SK-N-SH (cell line): ENCODE results near the gene SPACA6. TPM values are rescaled to one million over a fixed set of nuclear protein-coding genes. Genes with fewer than 3 reads are reported as not detected.
A peak's percentile ranks its signal among the peaks of the same experiment; 100 is the strongest.

ENCODE experiments used
- CTCF ChIA-PET: fragments of 300-600, 350-600 bp; formaldehyde crosslinking; extraction: SDS; loops from one replicate; lab custom pipeline; 2021; lab: Yijun Ruan, JAX
- POLR2A ChIA-PET: fragments of 350-600 bp; sonication (Branson Sonifier 250); formaldehyde crosslinking; extraction: SDS; loops from one replicate; lab custom pipeline; 2020; ENCODE audit warnings: antibody characterized with exemption, inconsistent platforms; lab: Yijun Ruan, JAX
- DNase-seq: peaks from one replicate; pipeline ENCODE4 v3.0.0; 2012
- H2AFZ ChIP-seq: fragments of 200-600 bp; sonication (generic); 2 replicates; pipeline ENCODE4 v1.8.1; 2016; ENCODE audit warnings: antibody characterized with exemption, mild to moderate bottlenecking, low read depth
- H3F3A ChIP-seq: fragments of 200-600 bp; sonication (generic); replicated peaks from 2 replicates; pipeline ENCODE3; 2016; ENCODE audit warnings: antibody characterized with exemption, mild to moderate bottlenecking; ENCODE audit not compliant: insufficient read depth
- H3K27ac ChIP-seq, 2 experiments: fragments of 200-500 bp in 1 of 2; fragments of 200-600 bp in 1 of 2; sonication (Bioruptor generic) in 1 of 2; sonication (generic), shearing (Covaris generic) in 1 of 2; 2 replicates each; pipeline versions ENCODE4 v1.5.1 to v1.6.1; 2014 to 2016; ENCODE audit warnings: low read depth in 2 of 2, inconsistent platforms in 1 of 2, low read length in 1 of 2, mild to moderate bottlenecking in 1 of 2, mixed read lengths in 1 of 2
- H3K27me3 ChIP-seq: fragments of 200-600 bp; sonication (generic), shearing (Covaris generic); 2 replicates; pipeline ENCODE4 v1.6.1; 2016; ENCODE audit warnings: mixed run types; ENCODE audit not compliant: insufficient read depth
- H3K36me3 ChIP-seq, 2 experiments: fragments of 200-500 bp in 1 of 2; fragments of 200-600 bp in 1 of 2; sonication (Bioruptor generic) in 1 of 2; sonication (generic) in 1 of 2; replicated peaks in 1 of 2; 2 replicates each; pipeline versions ENCODE3 to v1.5.1; 2014 to 2016; ENCODE audit warnings: low read length in 1 of 2, mild to moderate bottlenecking in 1 of 2; ENCODE audit not compliant: insufficient read depth in 2 of 2, control insufficient read depth in 1 of 2
- H3K4me1 ChIP-seq, 2 experiments: fragments of 200-500 bp in 1 of 2; fragments of 200-600 bp in 1 of 2; sonication (Bioruptor generic) in 1 of 2; sonication (generic), shearing (Covaris generic) in 1 of 2; 2 replicates each; pipeline versions ENCODE4 v1.5.1 to v1.6.1; 2014 to 2016; ENCODE audit warnings: low read depth in 1 of 2, low read length in 1 of 2, mixed run types in 1 of 2; ENCODE audit not compliant: insufficient read depth in 2 of 2, control insufficient read depth in 1 of 2
- H3K4me2 ChIP-seq: fragments of 200-600 bp; sonication (generic), shearing (Covaris generic); 2 replicates; pipeline ENCODE4 v1.6.1; 2017; ENCODE audit warnings: mixed run types
- H3K4me3 ChIP-seq, 2 experiments: fragments of 200-500 bp in 1 of 2; fragments of 200-600 bp in 1 of 2; sonication (Bioruptor generic) in 1 of 2; sonication (generic), shearing (Covaris generic) in 1 of 2; 2 replicates each; pipeline versions ENCODE4 v1.5.1 to v1.8.1; 2014 to 2016; ENCODE audit warnings: low read depth in 2 of 2, inconsistent platforms in 1 of 2, low read length in 1 of 2, mild to moderate bottlenecking in 1 of 2, mixed read lengths in 1 of 2, moderate library complexity in 1 of 2
- H3K79me2 ChIP-seq: fragments of 200-600 bp; sonication (generic); 2 replicates; pipeline ENCODE4 v1.8.1; 2017; ENCODE audit warnings: mild to moderate bottlenecking; ENCODE audit not compliant: insufficient read depth
- H3K9ac ChIP-seq: fragments of 200-600 bp; sonication (generic); 2 replicates; pipeline ENCODE4 v1.6.1; 2017; ENCODE audit warnings: mixed run types
- H3K9me2 ChIP-seq: fragments of 200-600 bp; sonication (generic); 2 replicates; pipeline ENCODE4 v1.6.1; 2017; ENCODE audit warnings: mixed run types
- H3K9me3 ChIP-seq: fragments of 200-600 bp; sonication (generic); 2 replicates; pipeline ENCODE4 v1.6.1; 2017; ENCODE audit warnings: mixed run types, mild to moderate bottlenecking, moderate library complexity
- H4K20me1 ChIP-seq: fragments of 200-600 bp; sonication (generic); 2 replicates; pipeline ENCODE4 v1.6.1; 2017; ENCODE audit warnings: mild to moderate bottlenecking, mixed run types; ENCODE audit not compliant: insufficient read depth
- CHD2 ChIP-seq: fragments of 150-350 bp; IDR thresholded peaks from 2 replicates; pipeline ENCODE4 v1.6.1; 2018; ENCODE audit warnings: low read length; ENCODE audit not compliant: partially characterized antibody
- ELF1 ChIP-seq: IDR thresholded peaks from 2 replicates; pipeline ENCODE4 v1.4.0; 2012
- EP300 ChIP-seq, 2 experiments: IDR thresholded peaks; 2 replicates each; pipeline versions ENCODE4 v1.4.0 to v1.6.1; 2012; ENCODE audit warnings: borderline replicate concordance in 1 of 2, low read depth in 1 of 2, low read length in 1 of 2
- FOSL2 ChIP-seq: IDR thresholded peaks from 2 replicates; pipeline ENCODE4 v1.4.0; 2012; ENCODE audit warnings: low read depth, mild to moderate bottlenecking, moderate library complexity, borderline replicate concordance
- GATA2 ChIP-seq: sonication (generic); formaldehyde crosslinking; IDR thresholded peaks from 2 replicates; pipeline ENCODE4 v1.5.0; 2020; ENCODE audit warnings: mild to moderate bottlenecking, missing genetic modification reagents
- IRF3 ChIP-seq: fragments of 150-350 bp; IDR thresholded peaks from 2 replicates; pipeline ENCODE4 v1.6.1; 2016; ENCODE audit warnings: mild to moderate bottlenecking, low read depth, low read length
- JUND ChIP-seq: IDR thresholded peaks from 2 replicates; pipeline ENCODE4 v1.4.0; 2012
- MXI1 ChIP-seq: IDR thresholded peaks from 2 replicates; pipeline ENCODE4 v1.6.1; 2012; ENCODE audit warnings: mild to moderate bottlenecking, low read depth, low read length, improper control_type of control experiment
- NRF1 ChIP-seq: IDR thresholded peaks from 2 replicates; pipeline ENCODE4 v1.6.1; 2012; ENCODE audit warnings: low read depth, mild to moderate bottlenecking, low read length
- POLR2AphosphoS5 ChIP-seq: IDR thresholded peaks from 2 replicates; pipeline ENCODE4 v1.6.1; 2012; ENCODE audit warnings: low read depth, low read length
- SMC3 ChIP-seq: IDR thresholded peaks from 2 replicates; pipeline ENCODE4 v1.6.1; 2012; ENCODE audit warnings: low read depth, low read length, improper control_type of control experiment
- TAF1 ChIP-seq: IDR thresholded peaks from 2 replicates; pipeline ENCODE4 v1.6.1; 2012; ENCODE audit warnings: low read depth, mild to moderate bottlenecking, low read length, moderate library complexity, borderline replicate concordance
- TCF12 ChIP-seq: IDR thresholded peaks from 2 replicates; pipeline ENCODE4 v1.4.0; 2012
- YY1 ChIP-seq: IDR thresholded peaks from 2 replicates; pipeline ENCODE4 v1.4.0; 2012; ENCODE audit warnings: low read depth, mild to moderate bottlenecking
- WGBS: methylation state at CpG from one replicate; pipeline ENCODE4 v1.1.6; 2017; ENCODE audit warnings: low lambda C conversion rate; 5-methylcytosine and 5-hydroxymethylcytosine counted together
- polyA plus RNA-seq, 3 experiments: library from polyadenylated mRNA; depleted of rRNA; stranded (reverse); fragments of >200 nt; gene quantifications; 2 replicates each; pipeline ENCODE4 v1.2.3, GENCODE V29; 2012
- TF ChIP-seq, protein P1 (sequence below): IDR thresholded peaks from 2 replicates; pipeline ENCODE4; 2012
- TF ChIP-seq, protein P2 (sequence below): fragments of 150-350 bp; IDR thresholded peaks from 2 replicates; pipeline ENCODE4 v1.6.1; 2017; ENCODE audit warnings: antibody characterized with exemption, low read length, low read depth, borderline replicate concordance

SPACA6 gene
- polyA plus RNA-seq, 1 of the 3 experiments (the other 2 are of a cell fraction), result 15.8 TPM

- TF ChIP-seq YY1, result no peak
- TF ChIP-seq JUND, result no peak
- TF ChIP-seq, all 33 proteins: peak for 0
Observed at GRCh38 chr19:51750400-51751094, 57.4 kb downstream of the SPACA6 start (continued).

GRCh38 chr19:51751655-51752054, 58.5 kb downstream of the SPACA6 start, which contains the start of gene FPR1:
Gene FPR1, minus strand, starts transcription at chr19:51751878. Its CDS starts 4,884 bp downstream, at chr19:51746994.
- no peak for DNase-seq
- 0% methylated on average over 2 of the region's 2 CpGs for WGBS
- Histone ChIP-seq H3K9me3 (no peaks in the 10 kb centered on the region), H3F3A (no peaks in the 10 kb centered on the region), H3K4me3 (no peak within 1 kb of the TSS), H3K4me2 (no peak within 1 kb of the TSS), H3K9ac (no peak within 1 kb of the TSS), H3K9me2 (no peaks in the 10 kb centered on the region), H2AFZ (peak within 1 kb of the TSS; percentile 36; the same call in 1 of the 2 replicates), H3K4me1 (no peaks in the 10 kb centered on the region), H3K79me2 (no peaks in the 10 kb centered on the region), H3K36me3 (no peaks in the 10 kb centered on the region), H3K27me3 (peaks cover 50% of the 10 kb centered on the region; the same call in 1 of the 2 replicates), H3K27ac (no peak within 1 kb of the TSS), H4K20me1 (no peaks in the 10 kb centered on the region)
- POLR2A ChIA-PET, result no interaction called here
- CTCF ChIA-PET, result no interaction called here
- TF ChIP-seq TAF1, result no peak
- TF ChIP-seq ELF1, result no peak
- no peak for TF ChIP-seq TCF12
- TF ChIP-seq CHD2, result no peak
- TF ChIP-seq JUND, result no peak
- TF ChIP-seq, protein P1, sequence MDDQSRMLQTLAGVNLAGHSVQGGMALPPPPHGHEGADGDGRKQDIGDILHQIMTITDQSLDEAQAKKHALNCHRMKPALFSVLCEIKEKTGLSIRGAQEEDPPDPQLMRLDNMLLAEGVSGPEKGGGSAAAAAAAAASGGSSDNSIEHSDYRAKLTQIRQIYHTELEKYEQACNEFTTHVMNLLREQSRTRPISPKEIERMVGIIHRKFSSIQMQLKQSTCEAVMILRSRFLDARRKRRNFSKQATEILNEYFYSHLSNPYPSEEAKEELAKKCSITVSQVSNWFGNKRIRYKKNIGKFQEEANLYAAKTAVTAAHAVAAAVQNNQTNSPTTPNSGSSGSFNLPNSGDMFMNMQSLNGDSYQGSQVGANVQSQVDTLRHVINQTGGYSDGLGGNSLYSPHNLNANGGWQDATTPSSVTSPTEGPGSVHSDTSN, result no peak
- TF ChIP-seq POLR2AphosphoS5, result no peak
- TF ChIP-seq NRF1, result no peak
- TF ChIP-seq MXI1, result no peak
- no peak for TF ChIP-seq SMC3

DNA sequence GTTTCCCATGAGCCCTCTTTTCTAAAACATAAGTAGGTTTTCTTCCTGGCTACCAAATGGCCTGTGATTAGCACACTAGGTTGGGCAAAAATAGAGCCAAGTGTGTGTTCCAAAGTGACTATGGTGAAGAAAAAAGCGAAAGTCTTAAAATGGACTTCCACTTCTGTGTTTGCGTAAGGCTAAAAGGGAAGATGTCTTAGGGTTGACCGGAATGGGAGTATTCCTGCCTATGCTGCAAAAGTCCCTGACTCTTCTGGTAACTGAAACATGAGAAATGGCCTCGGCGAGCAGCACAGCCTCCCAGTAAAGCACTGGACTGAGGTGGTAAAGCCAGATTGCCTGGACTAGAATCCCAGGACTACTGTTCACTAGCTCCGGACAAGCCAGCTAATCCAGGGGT, 61.0 kb downstream of the SPACA6 start:
- H3K9ac ChIP-seq, result no peak overlapping the region
- 10% methylated on average over 6 of the region's 6 CpGs for WGBS
- H4K20me1 ChIP-seq, result no peaks in the 10 kb centered on the region
- H3K36me3 ChIP-seq, result no peaks in the 10 kb centered on the region
- DNase-seq, result no peak
- H3K27ac ChIP-seq, result no peak overlapping the region
- no peak overlapping the region for H3K4me2 ChIP-seq
- no peak overlapping the region for H3K4me3 ChIP-seq
- POLR2A ChIA-PET, result no interaction called here
- H3K9me3 ChIP-seq, result no peaks in the 10 kb centered on the region
- TF ChIP-seq CHD2 (no peak), FOSL2 (no peak), EP300 (IDR thresholded peaks at IDR 0.05; ENCODE audit: borderline replicate concordance in 1 of 2, low read depth in 1 of 2, low read length in 1 of 2) (no peak), GATA2 (CRISPR knock-in tag) (no peak), IRF3 (no peak)
- TF ChIP-seq, protein P2, sequence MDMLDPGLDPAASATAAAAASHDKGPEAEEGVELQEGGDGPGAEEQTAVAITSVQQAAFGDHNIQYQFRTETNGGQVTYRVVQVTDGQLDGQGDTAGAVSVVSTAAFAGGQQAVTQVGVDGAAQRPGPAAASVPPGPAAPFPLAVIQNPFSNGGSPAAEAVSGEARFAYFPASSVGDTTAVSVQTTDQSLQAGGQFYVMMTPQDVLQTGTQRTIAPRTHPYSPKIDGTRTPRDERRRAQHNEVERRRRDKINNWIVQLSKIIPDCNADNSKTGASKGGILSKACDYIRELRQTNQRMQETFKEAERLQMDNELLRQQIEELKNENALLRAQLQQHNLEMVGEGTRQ, result no peak
- TF ChIP-seq, protein P1, result no peak
- H2AFZ ChIP-seq, result no peak overlapping the region
- peaks cover 31% of the 10 kb centered on the region; the same call in 1 of the 2 replicates for H3K27me3 ChIP-seq
- H3K4me1 ChIP-seq, result no peaks in the 10 kb centered on the region
- CTCF ChIA-PET, result no interaction called here
- H3K79me2 ChIP-seq, result no peaks in the 10 kb centered on the region
- no peaks in the 10 kb centered on the region for H3F3A ChIP-seq
- H3K9me2 ChIP-seq, result no peaks in the 10 kb centered on the region
